GM06990 (cell line): ENCODE measurements around the gene REM2.

Experiments used
- DNase-seq: peaks from one replicate; pipeline ENCODE4 v3.0.0-alpha.2; 2011; ENCODE audit not compliant: insufficient read length; ENCODE audit errors: extremely low read depth
- H3K27me3 ChIP-seq: replicated peaks from 2 replicates; pipeline ENCODE4 v1.6.0; 2011; ENCODE audit warnings: low read length; ENCODE audit not compliant: control insufficient read depth, insufficient read depth
- H3K36me3 ChIP-seq: 2 replicates; pipeline ENCODE4 v1.5.1; 2011; ENCODE audit warnings: low read length; ENCODE audit not compliant: control insufficient read depth, insufficient read depth
- H3K4me3 ChIP-seq: replicated peaks from 2 replicates; pipeline ENCODE4 v1.5.1; 2011; ENCODE audit warnings: low read depth, mild to moderate bottlenecking, control low read depth, low read length
- CTCF ChIP-seq: IDR thresholded peaks from 2 replicates; pipeline ENCODE4 v1.5.1; 2011; ENCODE audit warnings: low read length, control low read depth, mild to moderate bottlenecking, inconsistent platforms; ENCODE audit not compliant: insufficient read depth, poor library complexity, severe bottlenecking

Gene REM2

GRCh38 chr14:22925513-22925912 lies 42.5 kb downstream of the REM2 start:
- H3K36me3 ChIP-seq = peaks cover 20% of the 10 kb centered on the region
- no peak for DNase-seq
- TF ChIP-seq CTCF = no peak
- H3K27me3 ChIP-seq = no peaks in the 10 kb centered on the region
- no peak overlapping the region for H3K4me3 ChIP-seq

- H3K4me3 ChIP-seq = no peak overlapping the region
- H3K27me3 ChIP-seq = no peaks in the 10 kb centered on the region
- no peak for TF ChIP-seq CTCF
- DNase-seq = no peak
- H3K36me3 ChIP-seq = peaks cover 20% of the 10 kb centered on the region
Observed at GRCh38 chr14:22926316-22926715, 43.3 kb downstream of the REM2 start.

- no peaks in the 10 kb centered on the region for H3K27me3 ChIP-seq
- peak overlapping the region; percentile 91 for H3K4me3 ChIP-seq
- no peak for DNase-seq
- TF ChIP-seq CTCF = no peak
- peaks cover 14% of the 10 kb centered on the region for H3K36me3 ChIP-seq
Observed at GRCh38 chr14:22928237-22929103, 45.4 kb downstream of the REM2 start.

GRCh38 chr14:22929104-22929960 lies 46.3 kb downstream of the REM2 start, which contains the start of gene PRMT5:
PRMT5 (minus strand) TSS chr14:22929376; CDS start chr14:22929361, 15 bp downstream.
- Histone ChIP-seq H3K36me3 (peaks cover 6% of the 10 kb centered on the region), H3K27me3 (no peaks in the 10 kb centered on the region), H3K4me3 (peak within 1 kb of the TSS; percentile 91)
- DNase-seq = peak; percentile 94
- no peak for TF ChIP-seq CTCF

GRCh38 chr14:22929961-22930364 lies 46.9 kb downstream of the REM2 start:
- Histone ChIP-seq H3K4me3 (peak overlapping the region; percentile 91), H3K27me3 (no peaks in the 10 kb centered on the region), H3K36me3 (peaks cover 2% of the 10 kb centered on the region)
- no peak for DNase-seq
- TF ChIP-seq CTCF = no peak
